Activated CD4-positive, alpha-beta memory T cell treated with anti-CD3 and anti-CD28 coated beads for 36 hours (primary cell): ENCODE data around the gene AHRR. TPM values are rescaled to one million over a fixed set of nuclear protein-coding genes. Genes with fewer than 3 reads are reported as not detected.

Experiments used
- CTCF ChIA-PET: fragments of 350-600 bp; sonication (Branson Sonifier 250); formaldehyde crosslinking; loops from one replicate; lab custom pipeline; 2021; ENCODE audit warnings: antibody characterized with exemption, inconsistent platforms; lab: Charles Lee
- POLR2A ChIA-PET: fragments of 350-600 bp; sonication (Branson Sonifier 250); formaldehyde crosslinking; loops from one replicate; lab custom pipeline; 2021; ENCODE audit warnings: antibody characterized with exemption; lab: Charles Lee
- DNase-seq: peaks from one replicate; pipeline ENCODE4 v3.0.0-alpha.2; 2020
- H3K27ac Mint-ChIP-seq: one replicate; pipeline ENCODE4 v1.8.0; 2021; ENCODE audit warnings: mixed read lengths
- H3K27me3 Mint-ChIP-seq: one replicate; pipeline ENCODE4 v1.8.0; 2021; ENCODE audit warnings: mixed read lengths
- H3K36me3 Mint-ChIP-seq: one replicate; pipeline ENCODE4 v1.8.0; 2021; ENCODE audit warnings: mixed read lengths
- H3K4me1 Mint-ChIP-seq: one replicate; pipeline ENCODE4 v1.8.0; 2021; ENCODE audit warnings: low read depth, mixed read lengths
- H3K4me3 Mint-ChIP-seq: one replicate; pipeline ENCODE4 v1.8.0; 2021; ENCODE audit warnings: mild to moderate bottlenecking, mixed read lengths
- H3K9me3 Mint-ChIP-seq: one replicate; pipeline ENCODE4 v1.8.0; 2021; ENCODE audit warnings: mixed read lengths
- intact Hi-C: fragments of 100-400 bp; cut with micrococcal nuclease; formaldehyde crosslinking; loops from one replicate; pipeline ENCODE4 v1.15.1; 2023
- total RNA-seq, 2 experiments: library from RNA; stranded (reverse); gene quantifications; one replicate each; pipeline ENCODE4 v1.2.3, GENCODE V29; 2021

Gene AHRR
- total RNA-seq, 2 experiments from 2014 or later: 16.7 to 16.8 TPM

GRCh38 chr5:342501-343460 is 21.3 kb downstream of the AHRR start:
- Mint-ChIP-seq H3K27ac (no peak overlapping the region), H3K4me3 (peak overlapping the region; percentile 6), H3K4me1 (peaks cover 19% of the 10 kb centered on the region), H3K27me3 (peaks cover 19% of the 10 kb centered on the region), H3K9me3 (no peaks in the 10 kb centered on the region), H3K36me3 (peaks cover 5% of the 10 kb centered on the region)
- POLR2A ChIA-PET: interaction anchor here (0.7 kb wide), 1 partner anchor 20 kb away, joined by 4 read pairs; no protein-coding TSS in a partner anchor
- CTCF ChIA-PET: no interaction called here
- no peak for DNase-seq
- intact Hi-C loops: no loop called here

DNA sequence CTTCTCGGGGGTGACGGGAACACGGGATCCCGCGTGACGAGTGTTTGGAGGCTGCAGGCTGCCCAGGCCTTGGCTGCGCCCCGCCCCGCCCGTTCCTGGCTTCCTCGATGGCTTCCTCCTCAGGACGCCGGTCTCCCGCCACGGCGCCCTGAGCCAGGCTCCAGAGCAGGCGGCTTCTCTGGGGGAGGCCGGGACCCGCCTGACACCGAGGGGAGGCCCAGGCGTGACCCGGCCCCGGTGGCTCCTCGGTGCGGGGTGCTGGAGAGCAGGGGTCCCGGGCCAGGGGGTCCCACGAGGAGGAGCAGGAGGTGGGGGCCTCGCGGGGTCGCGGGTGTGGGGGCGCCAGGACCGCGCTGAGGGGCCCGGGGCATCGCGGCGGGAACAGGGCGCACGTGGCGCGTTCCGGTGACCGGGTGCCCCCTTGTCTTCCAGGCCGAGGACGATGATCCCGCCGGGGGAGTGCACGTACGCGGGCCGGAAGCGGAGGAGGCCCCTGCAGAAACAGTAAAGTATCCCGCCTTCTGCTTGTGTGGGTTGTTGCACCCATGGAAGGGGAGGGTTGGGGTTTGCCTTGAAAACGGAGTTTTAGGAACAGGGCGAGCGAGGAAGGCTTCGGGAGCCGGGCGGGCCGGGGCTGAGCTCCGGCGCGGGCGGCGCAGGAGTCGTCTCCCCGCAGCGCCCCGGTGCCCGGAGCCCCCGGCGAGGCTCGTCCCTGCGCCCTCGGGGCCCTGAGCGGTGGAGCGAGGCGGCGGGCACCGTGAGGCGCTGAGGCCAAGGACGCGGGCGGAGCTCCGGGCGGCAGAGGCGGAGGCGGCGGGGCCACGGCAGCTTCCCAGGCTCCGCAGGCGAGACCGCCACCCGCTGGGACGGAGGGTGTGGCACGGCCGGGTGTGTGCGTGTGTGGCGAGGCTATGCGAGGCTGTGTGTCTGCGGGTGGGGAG is 22.2 kb downstream of the AHRR start:
- Mint-ChIP-seq H3K27ac (peak overlapping the region; percentile 23), H3K9me3 (no peaks in the 10 kb centered on the region), H3K27me3 (peaks cover 24% of the 10 kb centered on the region), H3K4me1 (peaks cover 19% of the 10 kb centered on the region), H3K4me3 (peak overlapping the region; percentile 63), H3K36me3 (peaks cover 5% of the 10 kb centered on the region)
- POLR2A ChIA-PET: interaction anchor here (1.0 kb wide), 1 partner anchor 9 kb away, joined by 3 read pairs; no protein-coding TSS in a partner anchor
- DNase-seq: peak; percentile 72
- intact Hi-C loops: no loop called here
- CTCF ChIA-PET: interaction anchor here (0.9 kb wide), 1 partner anchor 74 kb away, joined by 3 read pairs; no protein-coding TSS in a partner anchor

GRCh38 chr5:344668-345067 is 23.2 kb downstream of the AHRR start:
- ChIA-PET CTCF (no interaction called here), POLR2A (interaction anchor here (1.0 kb wide), 1 partner anchor 10 kb away, joined by 3 read pairs; no protein-coding TSS in a partner anchor)
- no peak overlapping the region for H3K27ac Mint-ChIP-seq
- peaks cover 5% of the 10 kb centered on the region for H3K36me3 Mint-ChIP-seq
- H3K9me3 Mint-ChIP-seq: no peaks in the 10 kb centered on the region
- intact Hi-C loops: no loop called here
- no peak for DNase-seq
- peaks cover 26% of the 10 kb centered on the region for H3K27me3 Mint-ChIP-seq
- peaks cover 19% of the 10 kb centered on the region for H3K4me1 Mint-ChIP-seq
- no peak overlapping the region for H3K4me3 Mint-ChIP-seq

DNA sequence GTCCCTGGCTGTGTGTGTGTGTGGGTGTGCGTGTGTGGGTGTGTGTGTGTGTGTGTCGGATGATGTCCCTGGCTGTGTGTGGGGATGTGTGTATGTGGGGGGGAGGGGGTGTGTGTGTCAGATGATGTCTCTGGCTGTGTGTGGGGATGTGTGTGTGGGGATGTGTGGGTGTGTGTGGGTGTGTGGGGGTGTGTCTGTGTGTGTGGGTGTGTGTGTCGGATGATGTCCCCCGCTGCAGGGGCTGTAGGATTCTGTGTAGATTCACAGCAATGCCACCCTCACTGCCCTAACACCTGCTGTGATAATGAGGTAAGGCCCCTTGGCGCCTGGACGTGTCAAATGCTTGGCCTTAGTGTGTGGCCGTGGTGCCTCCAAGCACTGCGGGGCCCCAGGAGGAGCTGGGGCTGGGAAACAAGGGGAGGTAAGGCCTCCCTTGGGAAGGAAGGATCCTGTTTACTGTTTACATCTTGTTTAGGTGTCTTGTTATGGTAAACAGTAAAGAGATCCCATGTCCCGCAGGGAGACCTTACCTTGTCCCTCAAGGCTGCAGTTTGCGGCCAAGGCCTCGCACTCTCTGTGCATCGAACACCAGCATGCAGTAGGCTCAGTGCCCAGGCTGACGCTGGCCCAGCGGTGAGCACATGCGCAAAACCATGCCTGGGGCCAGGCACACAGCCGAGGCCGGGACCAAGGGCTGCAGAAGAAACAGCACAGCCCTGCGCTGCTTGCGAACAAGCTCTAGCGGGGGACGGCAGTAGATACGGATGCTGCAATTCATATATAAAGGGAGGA is 24.1 kb downstream of the AHRR start:
- Mint-ChIP-seq H3K27ac (no peak overlapping the region), H3K4me1 (peaks cover 21% of the 10 kb centered on the region), H3K4me3 (no peak overlapping the region), H3K27me3 (peaks cover 31% of the 10 kb centered on the region), H3K36me3 (peaks cover 5% of the 10 kb centered on the region), H3K9me3 (no peaks in the 10 kb centered on the region)
- intact Hi-C loops: no loop called here
- ChIA-PET CTCF (interaction anchor here (0.9 to 1.1 kb wide), 2 partner anchors 18 to 29 kb away, joined by 3 read pairs; no protein-coding TSS in a partner anchor), POLR2A (interaction anchor here (0.6 kb wide), 1 partner anchor 12 kb away, joined by 3 read pairs; no protein-coding TSS in a partner anchor)
- DNase-seq: no peak

DNA sequence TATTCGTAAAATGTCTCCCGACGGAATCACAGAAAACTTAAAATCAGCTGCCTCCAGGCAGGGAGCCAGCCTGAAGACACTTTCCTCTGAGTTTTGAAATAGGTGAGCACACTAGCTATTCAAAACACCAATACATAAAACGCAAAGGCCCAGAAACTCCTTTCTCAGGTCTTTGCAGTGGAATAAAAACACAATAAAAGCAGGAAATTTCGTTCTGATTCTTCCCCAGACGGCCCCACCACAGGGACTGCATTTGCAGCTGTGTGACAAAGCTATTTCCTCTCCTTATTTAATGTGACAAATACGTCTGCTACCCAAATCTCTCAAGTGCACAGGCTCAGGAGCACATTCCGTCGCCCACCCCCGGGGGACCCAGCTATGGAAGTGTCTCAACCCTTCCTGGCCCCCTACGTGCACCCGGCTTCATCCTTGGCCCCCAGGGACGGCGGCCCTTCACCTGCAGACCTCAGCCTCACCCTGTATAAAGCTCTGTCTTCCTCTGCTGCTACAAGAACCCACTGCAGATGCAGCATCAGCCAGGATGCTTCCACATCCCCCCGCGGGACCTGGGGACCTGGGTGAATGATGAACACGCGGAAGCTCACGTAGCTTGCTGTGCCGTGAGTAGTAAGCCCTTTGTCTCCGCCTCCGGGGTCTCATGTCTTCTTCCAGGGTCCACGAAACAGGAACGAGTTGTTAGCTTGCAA is 24.9 kb downstream of the AHRR start:
- peaks cover 36% of the 10 kb centered on the region for H3K27me3 Mint-ChIP-seq
- H3K36me3 Mint-ChIP-seq: peaks cover 10% of the 10 kb centered on the region
- no peak overlapping the region for H3K4me3 Mint-ChIP-seq
- peaks cover 3% of the 10 kb centered on the region for H3K9me3 Mint-ChIP-seq
- ChIA-PET CTCF (interaction anchor here (0.9 to 1.1 kb wide), 2 partner anchors 17 to 29 kb away, joined by 3 read pairs; no protein-coding TSS in a partner anchor), POLR2A (interaction anchor here (0.6 kb wide), 1 partner anchor 13 kb away, joined by 3 read pairs; no protein-coding TSS in a partner anchor)
- DNase-seq: no peak
- intact Hi-C loops: no loop called here
- H3K27ac Mint-ChIP-seq: no peak overlapping the region
- H3K4me1 Mint-ChIP-seq: peaks cover 28% of the 10 kb centered on the region

DNA sequence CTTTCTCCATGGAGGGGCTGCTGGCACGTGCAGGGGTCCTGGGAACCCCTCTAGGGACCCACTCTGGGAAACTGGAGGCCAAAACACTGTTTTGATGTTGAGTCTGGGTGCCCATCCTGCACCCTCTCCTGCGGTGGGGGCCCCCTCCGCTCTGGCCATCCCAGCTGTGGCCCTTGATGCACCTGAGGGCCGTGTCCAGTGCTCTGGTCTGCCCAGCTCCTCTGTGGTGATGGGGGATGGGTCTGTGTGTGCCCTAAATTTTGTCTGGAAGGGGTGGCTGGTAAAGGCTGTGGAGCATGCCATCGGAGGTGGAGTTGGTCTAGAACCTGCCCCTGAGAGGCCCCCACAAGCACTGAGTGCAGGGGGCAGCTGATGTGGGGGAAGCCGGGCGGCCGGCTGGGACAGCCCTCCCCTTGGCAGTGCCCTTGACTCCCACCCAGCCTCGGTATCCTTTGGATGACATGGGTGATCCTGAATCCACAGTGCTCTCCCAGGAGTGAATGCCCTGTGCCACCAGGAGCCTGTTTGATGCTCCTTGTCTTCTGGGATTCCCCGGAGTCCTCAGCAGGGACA is 26.3 kb downstream of the AHRR start:
- ChIA-PET CTCF (no interaction called here), POLR2A (interaction anchor here (0.6 kb wide), 1 partner anchor 125 kb away, joined by 5 read pairs; no protein-coding TSS in a partner anchor)
- DNase-seq: no peak
- intact Hi-C loops: no loop called here
- Mint-ChIP-seq H3K27ac (no peak overlapping the region), H3K9me3 (peaks cover 3% of the 10 kb centered on the region), H3K36me3 (peaks cover 11% of the 10 kb centered on the region), H3K4me1 (peaks cover 25% of the 10 kb centered on the region), H3K4me3 (no peak overlapping the region), H3K27me3 (peaks cover 31% of the 10 kb centered on the region)

GRCh38 chr5:348726-349125 is 27.2 kb downstream of the AHRR start:
- Mint-ChIP-seq H3K4me3 (no peak overlapping the region), H3K4me1 (peaks cover 24% of the 10 kb centered on the region), H3K9me3 (peaks cover 3% of the 10 kb centered on the region), H3K27ac (no peak overlapping the region), H3K36me3 (peaks cover 11% of the 10 kb centered on the region), H3K27me3 (peaks cover 30% of the 10 kb centered on the region)
- POLR2A ChIA-PET: no interaction called here
- intact Hi-C loops: no loop called here
- no peak for DNase-seq
- CTCF ChIA-PET: no interaction called here

DNA sequence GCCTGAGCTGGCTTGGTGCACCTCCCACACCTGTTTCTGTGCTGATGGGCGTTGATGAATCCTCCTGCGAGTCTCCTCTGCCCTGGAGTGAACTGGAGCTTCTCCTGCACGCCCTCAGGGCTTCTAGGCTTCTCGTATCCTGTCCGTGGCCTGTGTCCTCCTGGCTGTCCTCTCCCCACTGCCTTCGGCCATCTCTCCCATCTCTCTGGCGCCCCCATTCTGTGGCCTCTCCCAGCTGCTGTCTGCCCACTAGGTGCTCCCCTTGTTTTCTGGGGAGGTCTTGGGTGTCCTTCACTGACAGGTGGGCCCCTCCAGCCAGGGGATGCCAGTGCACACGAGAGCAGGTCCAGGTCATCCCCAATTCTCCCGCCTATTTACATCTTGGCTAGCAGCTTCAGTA is 28.8 kb downstream of the AHRR start:
- H3K4me3 Mint-ChIP-seq: no peak overlapping the region
- no peak overlapping the region for H3K27ac Mint-ChIP-seq
- H3K9me3 Mint-ChIP-seq: peaks cover 3% of the 10 kb centered on the region
- no peak for DNase-seq
- ChIA-PET POLR2A (no interaction called here), CTCF (no interaction called here)
- peaks cover 30% of the 10 kb centered on the region for H3K27me3 Mint-ChIP-seq
- H3K4me1 Mint-ChIP-seq: peaks cover 23% of the 10 kb centered on the region
- peaks cover 11% of the 10 kb centered on the region for H3K36me3 Mint-ChIP-seq
- intact Hi-C loops: no loop called here

DNA sequence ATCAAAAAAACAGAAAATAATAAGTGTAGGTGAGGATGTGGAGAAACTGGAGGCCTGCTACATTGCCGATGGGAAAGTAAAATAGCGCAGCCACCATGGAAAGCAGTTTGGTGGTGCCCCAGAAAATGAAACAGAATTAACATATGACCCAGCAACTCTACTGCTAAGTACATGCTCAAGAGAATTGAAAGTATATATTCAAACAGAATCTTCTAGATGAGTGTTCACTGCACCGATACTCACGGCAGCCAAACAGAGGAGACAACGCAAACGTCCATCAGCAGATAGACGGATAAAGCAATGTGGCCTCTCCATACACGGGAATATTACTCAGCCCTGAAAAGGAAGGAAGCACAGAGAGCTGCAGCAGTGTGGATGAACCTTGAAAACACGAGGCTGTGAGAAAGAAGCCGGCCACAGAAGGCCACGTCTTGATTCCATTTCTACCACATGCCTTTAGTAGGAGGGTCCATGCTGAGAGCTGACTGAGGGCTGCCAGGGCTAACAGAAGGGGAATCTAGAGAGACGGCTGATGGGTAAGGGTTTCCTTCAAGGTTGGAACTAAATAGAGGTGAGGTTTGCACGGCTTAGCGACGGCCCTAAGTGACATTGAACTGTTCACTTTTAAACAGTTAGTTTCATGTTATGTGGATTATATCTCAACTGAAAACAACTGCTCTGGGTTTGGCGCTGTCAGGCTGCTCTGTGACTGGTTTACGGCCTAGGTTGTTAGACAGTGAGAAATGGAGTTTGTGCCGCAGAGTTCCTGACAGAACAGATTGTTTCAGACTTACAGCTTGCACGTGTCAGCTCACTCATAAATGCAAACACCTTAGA is 29.8 kb downstream of the AHRR start:
- ChIA-PET CTCF (interaction anchor here (1.6 kb wide), 1 partner anchor 163 kb away, joined by 3 read pairs; no protein-coding TSS in a partner anchor), POLR2A (no interaction called here)
- intact Hi-C loops: no loop called here
- peak overlapping the region; percentile 52 for H3K27ac Mint-ChIP-seq
- H3K27me3 Mint-ChIP-seq: peaks cover 27% of the 10 kb centered on the region
- H3K4me3 Mint-ChIP-seq: no peak overlapping the region
- DNase-seq: no peak
- peaks cover 17% of the 10 kb centered on the region for H3K4me1 Mint-ChIP-seq
- H3K36me3 Mint-ChIP-seq: peaks cover 12% of the 10 kb centered on the region
- H3K9me3 Mint-ChIP-seq: peaks cover 3% of the 10 kb centered on the region

GRCh38 chr5:351921-352245 is 30.4 kb downstream of the AHRR start:
- no peak overlapping the region for H3K27ac Mint-ChIP-seq
- H3K4me1 Mint-ChIP-seq: peaks cover 11% of the 10 kb centered on the region
- H3K36me3 Mint-ChIP-seq: peaks cover 10% of the 10 kb centered on the region
- no peak for DNase-seq
- peaks cover 3% of the 10 kb centered on the region for H3K9me3 Mint-ChIP-seq
- ChIA-PET POLR2A (no interaction called here), CTCF (interaction anchor here (1.6 kb wide), 1 partner anchor 163 kb away, joined by 3 read pairs; no protein-coding TSS in a partner anchor)
- intact Hi-C loops: no loop called here
- no peak overlapping the region for H3K4me3 Mint-ChIP-seq
- H3K27me3 Mint-ChIP-seq: peaks cover 21% of the 10 kb centered on the region
